ENCODE results near the gene LSR. TPM values are rescaled to one million over a fixed set of nuclear protein-coding genes. Genes with fewer than 3 reads are reported as not detected.

Gene LSR
- total and polyA plus RNA-seq, 2 of the 4 experiments (the other 2 are of a cell fraction): 0.18 to 0.44 TPM

- Histone ChIP-seq H4K8ac (ENCODE audit: low read depth in 2 of 2, low read length in 2 of 2) (no peak overlapping the region), H3K27me3 (ENCODE audit: control insufficient read depth, insufficient read depth, low read length) (peaks cover 12% of the 10 kb centered on the region), H2AK5ac (ENCODE audit: low read depth, low read length) (no peak overlapping the region), H4K20me1 (ENCODE audit: insufficient read depth, low read length) (no peaks in the 10 kb centered on the region), H3K36me3 (ENCODE audit: control insufficient read depth, insufficient read depth, low read length) (no peaks in the 10 kb centered on the region), H3K18ac (ENCODE audit: low read depth, low read length) (no peak overlapping the region), H2BK5ac (ENCODE audit: low read depth, low read length, poor library complexity, severe bottlenecking) (no peak overlapping the region), H3K79me1 (ENCODE audit: low read depth in 1 of 2, low read length in 2 of 2) (peaks cover 0 to 6% of the 10 kb centered on the region in 2 experiments; a peak in 2 of 4 replicates), H3K9me1 (ENCODE audit: insufficient read depth, low read length) (peaks cover 8% of the 10 kb centered on the region), H3K56ac (ENCODE audit: extremely low read depth, insufficient read depth, low read length) (no peak overlapping the region), H3K4me1 (ENCODE audit: control insufficient read depth, insufficient read depth, low read length) (peaks cover 2% of the 10 kb centered on the region; the same call in 1 of the 2 replicates), H2AFZ (replicated peaks; ENCODE audit: low read length, poor library complexity) (peak overlapping the region; percentile 32), H3K9me3 (ENCODE audit: control insufficient read depth, insufficient read depth, low read length) (no peaks in the 10 kb centered on the region), H3K27ac (ENCODE audit: insufficient read depth, low read length) (no peak overlapping the region), H2BK120ac (ENCODE audit: low read depth, low read length) (no peak overlapping the region), H3K4ac (ENCODE audit: low read depth, low read length) (no peak overlapping the region), H4K91ac (ENCODE audit: insufficient read depth, low read depth, low read length) (no peak overlapping the region), H3K14ac (replicated peaks; ENCODE audit: low read depth, low read length) (no peak overlapping the region), H4K5ac (ENCODE audit: low read depth, low read length) (no peak overlapping the region), H2BK15ac (ENCODE audit: low read depth, low read length) (no peak overlapping the region), H3K4me2 (ENCODE audit: low read depth, low read length) (no peak overlapping the region), H2BK20ac (ENCODE audit: low read depth, low read length) (no peak overlapping the region), H3K4me3 (ENCODE audit: insufficient read depth, low read depth, low read length) (no peak overlapping the region), H3K23ac (ENCODE audit: low read depth, low read length) (no peak overlapping the region), H2AK9ac (replicated peaks; ENCODE audit: low read depth, low read length, poor library complexity) (peak overlapping the region; percentile 15), H3K9ac (ENCODE audit: low read depth, low read length) (no peak overlapping the region)
- no peak for DNase-seq
- ChIA-PET CTCF (no interaction called here), POLR2A (ENCODE audit: unreplicated experiment) (no interaction called here)
- intact Hi-C loops (cut with micrococcal nuclease) (no loop called here), in situ Hi-C loops (cut with MboI; ENCODE audit: low sequenced_read_pairs) (no loop called here), dilution Hi-C loops (cut with HindIII; ENCODE audit: low sequenced_read_pairs, unreplicated experiment) (no loop called here)
- TF ChIP-seq POLR2A (IDR thresholded peaks at IDR 0.05; ENCODE audit: low read depth, low read length) (no peak), NFE2L2 (IDR thresholded peaks at IDR 0.05; ENCODE audit: low read depth, low read length) (no peak), SMC3 (IDR thresholded peaks at IDR 0.05; ENCODE audit: low read depth, low read length) (no peak), MAZ (IDR thresholded peaks at IDR 0.05; ENCODE audit: borderline replicate concordance, low read depth, low read length) (no peak), MAFK (IDR thresholded peaks at IDR 0.05; ENCODE audit: low read depth, low read length) (no peak), MXI1 (IDR thresholded peaks at IDR 0.05; ENCODE audit: borderline replicate concordance, low read depth, low read length) (no peak), RFX5 (IDR thresholded peaks at IDR 0.05; ENCODE audit: low read depth, low read length) (no peak), CTCF (conservative IDR thresholded peaks at IDR 0.05; ENCODE audit: low read depth, low read length) (no peak), FOS (IDR thresholded peaks at IDR 0.05; ENCODE audit: low read depth, low read length) (no peak), RCOR1 (IDR thresholded peaks at IDR 0.05; ENCODE audit: insufficient replicate concordance, low read length) (no peak), RAD21 (IDR thresholded peaks at IDR 0.05; ENCODE audit: low read length) (no peak), ELK1 (IDR thresholded peaks at IDR 0.05; ENCODE audit: borderline replicate concordance, low read depth, low read length) (no peak), BHLHE40 (IDR thresholded peaks at IDR 0.05; ENCODE audit: low read depth, low read length) (no peak), CEBPB (IDR thresholded peaks at IDR 0.05; ENCODE audit: low read depth, low read length) (no peak), CHD1 (IDR thresholded peaks at IDR 0.05; ENCODE audit: low read depth, low read length) (no peak)
- TF ChIP-seq, protein P1, sequence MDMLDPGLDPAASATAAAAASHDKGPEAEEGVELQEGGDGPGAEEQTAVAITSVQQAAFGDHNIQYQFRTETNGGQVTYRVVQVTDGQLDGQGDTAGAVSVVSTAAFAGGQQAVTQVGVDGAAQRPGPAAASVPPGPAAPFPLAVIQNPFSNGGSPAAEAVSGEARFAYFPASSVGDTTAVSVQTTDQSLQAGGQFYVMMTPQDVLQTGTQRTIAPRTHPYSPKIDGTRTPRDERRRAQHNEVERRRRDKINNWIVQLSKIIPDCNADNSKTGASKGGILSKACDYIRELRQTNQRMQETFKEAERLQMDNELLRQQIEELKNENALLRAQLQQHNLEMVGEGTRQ (IDR thresholded peaks at IDR 0.05; ENCODE audit: low read depth, low read length): no peak
- 83% methylated on average over 1 of the region's 12 CpGs; no CpG with 5 or more reads in 1 of the 2 experiments for WGBS, 2 experiments (ENCODE audit: extremely low coverage in 2 of 2, insufficient read length in 1 of 2)
- no TSS peak for BruUV-seq (replicated peaks)
- no peak for ATAC-seq (ENCODE audit: low read depth)
Measured at GRCh38 chr19:35261356-35262100, 12.7 kb downstream of the LSR start.

All from IMR-90 (cell line).